ENCODE measurements around the gene SPAG17. TPM values are rescaled to one million over a fixed set of nuclear protein-coding genes. Genes with fewer than 3 reads are reported as not detected.
"Not testable (repeated sequence)": the region's sequence is repeated elsewhere in the genome, so short reads cannot be mapped to it uniquely, and the experiment has no call there.

SPAG17 gene
- polyA plus RNA-seq, 4 donors = 5.9 to 10.0 (median 8.7) TPM

- DNase-seq (ENCODE audit: low read depth in 4 of 4, low spot score in 3 of 4) = not testable (repeated sequence)
Measured at GRCh38 chr1:117922717-117923116, 262.3 kb downstream of the SPAG17 start.

DNA sequence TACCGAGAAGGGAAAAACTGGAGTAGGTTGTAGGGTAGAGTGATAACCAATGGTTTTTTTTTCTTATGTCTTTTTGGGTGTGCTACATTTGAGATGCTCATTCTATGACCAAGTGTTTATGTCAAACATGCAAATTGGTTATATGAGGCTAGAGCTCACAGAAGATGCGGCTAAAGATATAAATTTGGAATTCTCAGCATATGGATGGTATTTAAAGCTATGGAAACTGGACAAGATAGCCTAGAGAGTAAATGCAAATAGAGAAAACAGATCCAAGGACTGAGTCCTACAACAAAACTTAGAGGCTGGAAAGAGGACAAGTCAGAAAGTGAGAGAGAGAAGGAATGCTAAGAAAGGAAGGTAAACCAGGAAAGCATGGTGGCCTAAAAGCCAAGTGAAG is 263.0 kb downstream of the SPAG17 start:
- no peak for DNase-seq (ENCODE audit: low read depth in 4 of 4, low spot score in 3 of 4)

GRCh38 chr1:117919376-117919775 is 265.7 kb downstream of the SPAG17 start:
- no peak for DNase-seq (ENCODE audit: low read depth in 4 of 4, low spot score in 3 of 4)

DNA sequence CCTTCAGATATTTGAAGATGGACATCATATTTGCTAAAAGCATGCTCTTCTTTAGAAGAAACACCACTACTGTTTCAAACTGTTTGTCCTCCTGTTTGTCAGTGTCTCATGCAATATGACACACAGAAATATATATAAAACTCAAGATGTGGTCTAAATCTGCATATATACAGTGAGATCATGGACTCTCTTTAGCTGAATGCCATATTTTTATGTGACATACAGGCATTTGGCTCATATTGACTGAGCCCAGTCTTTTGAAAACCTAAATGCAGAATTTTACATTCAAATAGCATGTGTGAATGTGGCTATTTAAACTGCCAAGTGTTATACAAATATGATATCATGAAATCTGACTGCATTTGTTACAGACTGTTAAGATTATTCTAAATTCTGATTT is 274.0 kb downstream of the SPAG17 start:
- DNase-seq (ENCODE audit: low read depth in 4 of 4, low spot score in 3 of 4) = no peak

- DNase-seq (ENCODE audit: low read depth in 4 of 4, low spot score in 3 of 4) = no peak
Measured at GRCh38 chr1:117905019-117905418, 280.0 kb downstream of the SPAG17 start.

DNA sequence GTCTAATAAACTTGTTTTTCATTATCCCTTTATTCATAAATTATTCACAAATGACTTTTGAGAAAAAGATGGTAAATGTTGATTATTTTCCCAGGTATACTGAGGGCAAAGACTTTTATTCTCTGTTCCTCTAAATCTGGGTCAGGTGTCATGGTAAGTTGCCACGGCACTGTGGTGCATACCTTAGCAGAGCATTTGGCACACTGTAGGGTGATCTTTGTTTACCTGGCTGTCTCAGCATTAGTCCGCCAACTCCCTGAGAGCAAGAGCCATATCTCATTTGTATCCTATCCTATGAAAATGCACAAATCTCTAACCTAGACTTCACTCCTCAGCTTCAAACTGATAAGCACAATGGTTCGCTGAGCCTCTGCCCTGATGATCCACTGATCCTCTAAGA is 280.5 kb downstream of the SPAG17 start:
- DNase-seq (ENCODE audit: low read depth in 4 of 4, low spot score in 3 of 4) = no peak

Data from right renal pelvis (tissue), 4 donors.